HFFc6 (cell line): ENCODE measurements around the gene REEP6. TPM values are rescaled to one million over a fixed set of nuclear protein-coding genes. Genes with fewer than 3 reads are reported as not detected.
A peak's percentile ranks its signal among the peaks of the same experiment; 100 is the strongest.

ENCODE experiments used
- DNase-seq: peaks from one replicate; pipeline ENCODE4 v3.0.0-alpha.2; 2018
- H3K27ac Mint-ChIP-seq: 2 replicates; pipeline ENCODE4 v1.8.0; 2020; ENCODE audit warnings: mild to moderate bottlenecking, mixed read lengths
- H3K27me3 Mint-ChIP-seq: 2 replicates; pipeline ENCODE4 v1.8.0; 2021; ENCODE audit warnings: mild to moderate bottlenecking, moderate library complexity, mixed read lengths; ENCODE audit not compliant: insufficient read depth
- H3K36me3 Mint-ChIP-seq: 2 replicates; pipeline ENCODE4 v1.8.0; 2021; ENCODE audit warnings: low read depth, mixed read lengths
- H3K4me1 Mint-ChIP-seq: 2 replicates; pipeline ENCODE4 v1.8.0; 2020; ENCODE audit warnings: low read depth, mixed read lengths
- H3K4me3 Mint-ChIP-seq: 2 replicates; pipeline ENCODE4 v1.8.0; 2020; ENCODE audit warnings: mild to moderate bottlenecking, moderate library complexity, mixed read lengths
- H3K9me3 Mint-ChIP-seq: 2 replicates; pipeline ENCODE4 v1.8.0; 2020; ENCODE audit warnings: mild to moderate bottlenecking, mixed read lengths
- total RNA-seq, 6 experiments: library from RNA; stranded (reverse); fragmentation: NEBNext Ultra II Directional; extraction: Animal tissue kit (Norgen Biotek cat#: 25700); gene quantifications; 2 replicates in 1 of 6; 3 replicates in 5 of 6; pipeline ENCODE4 v1.2.3, GENCODE V29; 2021
- TF ChIP-seq, protein P1 (sequence below): fragments of 200-600 bp; sonication (generic); IDR thresholded peaks from 2 replicates; pipeline ENCODE4 v1.5.0; 2021; ENCODE audit warnings: antibody characterized with exemption, mild to moderate bottlenecking

Gene REEP6
- total RNA-seq, 6 experiments from 2014 or later: 1.7 to 4.6 (median 2.1) TPM

DNA sequence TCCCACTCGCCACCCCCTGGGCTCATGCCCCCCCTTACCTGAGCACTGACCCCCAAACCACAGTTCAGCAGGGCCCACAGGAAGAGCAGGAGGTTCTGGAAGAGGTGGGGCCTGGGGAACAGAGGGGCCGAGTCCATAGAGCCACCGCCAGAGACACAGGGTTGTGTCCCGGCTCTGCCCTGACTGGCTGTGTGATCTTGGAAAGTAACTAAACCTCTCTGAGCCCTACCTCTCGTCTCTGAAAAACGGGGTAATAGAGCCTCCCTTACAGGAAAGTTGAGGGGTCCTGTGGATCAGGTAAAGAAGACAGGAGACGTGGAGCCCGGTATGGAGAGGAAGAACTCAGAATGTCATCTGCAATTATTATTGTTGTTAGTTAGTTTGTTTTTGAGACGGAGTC is 19.8 kb downstream of the REEP6 start:
- TF ChIP-seq, protein P1, sequence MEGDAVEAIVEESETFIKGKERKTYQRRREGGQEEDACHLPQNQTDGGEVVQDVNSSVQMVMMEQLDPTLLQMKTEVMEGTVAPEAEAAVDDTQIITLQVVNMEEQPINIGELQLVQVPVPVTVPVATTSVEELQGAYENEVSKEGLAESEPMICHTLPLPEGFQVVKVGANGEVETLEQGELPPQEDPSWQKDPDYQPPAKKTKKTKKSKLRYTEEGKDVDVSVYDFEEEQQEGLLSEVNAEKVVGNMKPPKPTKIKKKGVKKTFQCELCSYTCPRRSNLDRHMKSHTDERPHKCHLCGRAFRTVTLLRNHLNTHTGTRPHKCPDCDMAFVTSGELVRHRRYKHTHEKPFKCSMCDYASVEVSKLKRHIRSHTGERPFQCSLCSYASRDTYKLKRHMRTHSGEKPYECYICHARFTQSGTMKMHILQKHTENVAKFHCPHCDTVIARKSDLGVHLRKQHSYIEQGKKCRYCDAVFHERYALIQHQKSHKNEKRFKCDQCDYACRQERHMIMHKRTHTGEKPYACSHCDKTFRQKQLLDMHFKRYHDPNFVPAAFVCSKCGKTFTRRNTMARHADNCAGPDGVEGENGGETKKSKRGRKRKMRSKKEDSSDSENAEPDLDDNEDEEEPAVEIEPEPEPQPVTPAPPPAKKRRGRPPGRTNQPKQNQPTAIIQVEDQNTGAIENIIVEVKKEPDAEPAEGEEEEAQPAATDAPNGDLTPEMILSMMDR: no peak

DNA sequence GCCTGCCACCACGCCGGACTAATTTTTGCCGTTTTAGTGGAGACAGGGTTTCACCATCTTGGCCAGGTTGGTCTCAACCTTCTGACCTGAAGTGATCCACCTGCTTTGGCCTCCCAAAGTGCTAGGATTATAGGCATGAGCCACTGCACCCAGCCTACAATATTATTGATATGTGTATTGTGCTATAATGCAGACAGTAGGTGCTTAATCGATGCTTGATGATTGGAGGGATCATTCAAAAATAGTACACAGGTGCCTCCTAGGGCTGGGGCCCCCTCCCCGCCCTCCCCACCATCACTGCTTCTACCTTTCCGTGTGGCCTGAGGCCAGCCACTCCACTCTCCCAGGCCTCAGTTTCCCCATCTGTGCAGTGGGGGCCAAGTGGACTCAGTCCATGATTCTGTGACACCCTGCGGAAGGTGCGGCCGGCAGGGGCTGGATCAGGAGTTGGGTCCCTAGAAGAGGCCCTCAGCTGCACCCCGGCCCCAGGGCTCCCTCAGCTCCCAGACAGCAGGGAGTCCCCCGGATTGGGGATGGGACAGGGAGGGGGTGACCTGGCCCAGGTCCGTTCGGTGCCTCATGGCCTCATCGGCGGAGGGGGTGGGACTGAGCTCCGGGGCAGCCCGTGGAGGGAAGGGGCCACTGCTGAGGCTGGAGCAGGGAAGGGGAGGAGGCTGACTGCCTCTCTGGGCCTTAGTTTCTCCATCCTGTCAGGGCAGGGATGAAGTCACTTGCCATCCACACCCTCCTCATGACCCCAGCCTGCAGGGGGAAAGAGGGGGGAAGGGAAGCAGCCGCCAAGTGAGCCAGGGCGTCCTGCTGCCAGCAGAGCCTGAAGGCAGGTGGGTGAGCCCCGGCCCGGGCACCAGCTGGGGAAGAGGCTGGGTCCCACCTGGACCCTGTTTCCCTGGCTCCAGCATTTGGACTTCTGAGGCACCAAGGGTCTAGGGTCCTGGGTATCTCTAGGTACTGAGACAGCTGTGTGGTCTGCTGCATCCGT is 20.6 kb downstream of the REEP6 start:
- Mint-ChIP-seq H3K9me3 (0 out of 2 replicates have a peak, but pooled peaks cover 3% of the 10 kb centered on the region), H3K27me3 (peaks cover 2% of the 10 kb centered on the region; the same call in 1 of the 2 replicates)

More for the DNA sequence above, 19.8 kb downstream of the REEP6 start:
- Mint-ChIP-seq H3K27me3 (peaks cover 3% of the 10 kb centered on the region; the same call in 1 of the 2 replicates), H3K4me3 (no peak overlapping the region), H3K9me3 (0 out of 2 replicates have a peak, but pooled peaks cover 3% of the 10 kb centered on the region), H3K36me3 (no peaks in the 10 kb centered on the region; the same call in 1 of the 2 replicates), H3K4me1 (peaks cover 5% of the 10 kb centered on the region; the same call in 1 of the 2 replicates), H3K27ac (no peak overlapping the region)
- no peak for DNase-seq

DNA sequence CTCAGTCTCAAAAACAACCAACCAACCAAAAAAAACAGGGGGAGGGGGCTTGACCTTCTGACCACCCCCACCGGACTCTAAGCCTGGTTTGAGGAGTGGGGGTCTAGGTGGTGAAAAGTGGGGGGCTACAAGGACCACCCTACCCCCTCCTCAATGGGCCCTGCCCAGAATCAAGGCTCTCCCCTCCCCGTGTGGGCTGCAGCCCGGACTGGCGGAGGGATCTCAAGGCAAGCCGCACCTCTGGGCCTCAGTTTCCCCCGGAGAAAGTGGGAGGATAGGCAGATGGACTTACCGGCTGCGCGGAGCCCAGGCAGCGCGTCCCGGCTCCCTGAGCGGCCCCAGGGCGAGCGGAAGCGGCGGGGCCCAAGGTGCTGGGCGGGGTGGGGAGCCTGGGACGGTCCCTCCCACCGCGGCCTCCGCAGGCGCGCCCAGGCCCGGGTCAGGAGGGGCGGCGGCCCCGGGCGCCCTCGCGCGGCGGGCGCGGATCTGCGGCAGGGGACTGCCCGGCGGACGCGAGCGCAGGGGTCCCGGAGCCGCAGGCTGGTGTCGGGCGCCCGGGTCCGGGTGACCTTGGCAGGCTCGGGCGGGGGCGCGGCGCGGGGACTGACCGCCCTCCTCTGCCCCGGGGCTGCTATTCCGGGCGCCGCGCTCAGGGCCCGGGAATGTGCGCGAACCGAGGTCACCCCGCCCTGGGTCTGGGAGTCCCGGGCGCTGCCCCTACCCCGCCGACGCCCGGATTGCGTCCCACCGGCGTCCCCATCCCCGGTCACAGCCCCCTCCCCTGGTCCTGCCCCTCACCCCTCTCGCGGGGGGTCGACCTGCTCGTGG is 21.9 kb downstream of the REEP6 start, which contains the start of gene ADAMTSL5:
Gene ADAMTSL5 (minus strand): TSS at position 349 of the 828 bp plus-strand sequence. CDS start 2,076 bp downstream, outside the sequence.
- Mint-ChIP-seq H3K36me3 (no peaks in the 10 kb centered on the region; the same call in 1 of the 2 replicates), H3K27me3 (peaks cover 2% of the 10 kb centered on the region), H3K4me1 (peaks cover under 1% of the 10 kb centered on the region; the same call in 1 of the 2 replicates), H3K4me3 (peak within 1 kb of the TSS; percentile 84), H3K27ac (peak within 1 kb of the TSS; percentile 60), H3K9me3 (0 out of 2 replicates have a peak, but pooled peaks cover 3% of the 10 kb centered on the region)
- peak; percentile 18 for DNase-seq
- TF ChIP-seq, protein P1: no peak

More for the DNA sequence above, 20.6 kb downstream of the REEP6 start:
- peak overlapping the region; percentile 84 for H3K4me3 Mint-ChIP-seq
- H3K27ac Mint-ChIP-seq: no peak overlapping the region
- no peaks in the 10 kb centered on the region; the same call in 1 of the 2 replicates for H3K36me3 Mint-ChIP-seq
- TF ChIP-seq, protein P1: no peak
- no peak for DNase-seq
- peaks cover 5% of the 10 kb centered on the region; the same call in 1 of the 2 replicates for H3K4me1 Mint-ChIP-seq

DNA sequence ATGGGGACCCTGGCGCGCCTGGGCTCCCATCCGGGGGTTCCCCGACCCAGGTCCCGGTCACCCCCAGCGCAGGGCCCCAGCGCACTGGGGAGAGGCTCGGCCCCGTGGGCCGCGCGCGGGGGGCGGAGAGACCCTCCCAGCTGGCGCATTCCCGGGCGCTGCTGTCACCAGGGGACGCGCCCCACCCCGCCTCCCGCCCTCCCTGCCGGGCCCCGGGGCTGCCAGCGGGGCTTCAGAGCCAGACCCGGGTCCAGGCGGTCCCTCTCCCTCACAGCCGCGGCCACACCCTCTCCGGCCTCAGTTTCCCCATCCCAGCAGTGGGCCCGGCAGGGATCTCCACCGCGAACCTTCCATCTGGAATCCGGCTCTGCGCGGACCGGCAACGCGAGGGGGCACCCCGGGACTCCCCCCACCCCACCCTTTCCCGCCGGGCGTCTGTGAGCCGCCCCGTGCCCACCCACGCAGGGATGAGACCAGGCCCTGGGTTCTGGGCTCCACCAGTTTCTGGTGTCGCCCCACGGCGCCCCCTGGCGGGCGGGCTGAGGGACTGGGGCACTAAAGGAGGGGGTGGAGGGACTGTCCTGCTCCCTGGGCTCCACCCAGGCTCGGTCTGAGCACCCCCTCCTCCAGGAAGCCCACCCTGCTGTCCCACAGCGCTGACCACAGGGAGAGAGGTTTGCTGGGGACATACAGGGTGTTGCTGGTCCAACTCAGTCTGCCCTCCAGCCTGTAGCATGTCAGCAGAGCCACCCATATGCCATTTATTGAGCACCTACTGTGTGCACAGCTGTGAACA is 22.7 kb downstream of the REEP6 start:
- H3K9me3 Mint-ChIP-seq: 0 out of 2 replicates have a peak, but pooled peaks cover 2% of the 10 kb centered on the region
- no peak overlapping the region; the same call in 1 of the 2 replicates for H3K27ac Mint-ChIP-seq
- TF ChIP-seq, protein P1: peak; percentile 85
- no peaks in the 10 kb centered on the region for H3K36me3 Mint-ChIP-seq
- DNase-seq: peak; percentile 22
- H3K4me3 Mint-ChIP-seq: peak overlapping the region; percentile 20; the same call in 1 of the 2 replicates
- peaks cover 2% of the 10 kb centered on the region for H3K27me3 Mint-ChIP-seq
- no peaks in the 10 kb centered on the region for H3K4me1 Mint-ChIP-seq
